GM19193 (cell line): ENCODE measurements around the gene PDCD4.

Experiments
- POLR2A ChIP-seq: IDR thresholded peaks from 4 replicates; pipeline ENCODE4 v1.6.1; 2011; ENCODE audit not compliant: insufficient read depth, insufficient read length; ENCODE audit errors: extremely low read depth

PDCD4 gene

GRCh38 chr10:110851020-110851612, 20.6 kb upstream of the PDCD4 start:
- no peak for TF ChIP-seq POLR2A

DNA sequence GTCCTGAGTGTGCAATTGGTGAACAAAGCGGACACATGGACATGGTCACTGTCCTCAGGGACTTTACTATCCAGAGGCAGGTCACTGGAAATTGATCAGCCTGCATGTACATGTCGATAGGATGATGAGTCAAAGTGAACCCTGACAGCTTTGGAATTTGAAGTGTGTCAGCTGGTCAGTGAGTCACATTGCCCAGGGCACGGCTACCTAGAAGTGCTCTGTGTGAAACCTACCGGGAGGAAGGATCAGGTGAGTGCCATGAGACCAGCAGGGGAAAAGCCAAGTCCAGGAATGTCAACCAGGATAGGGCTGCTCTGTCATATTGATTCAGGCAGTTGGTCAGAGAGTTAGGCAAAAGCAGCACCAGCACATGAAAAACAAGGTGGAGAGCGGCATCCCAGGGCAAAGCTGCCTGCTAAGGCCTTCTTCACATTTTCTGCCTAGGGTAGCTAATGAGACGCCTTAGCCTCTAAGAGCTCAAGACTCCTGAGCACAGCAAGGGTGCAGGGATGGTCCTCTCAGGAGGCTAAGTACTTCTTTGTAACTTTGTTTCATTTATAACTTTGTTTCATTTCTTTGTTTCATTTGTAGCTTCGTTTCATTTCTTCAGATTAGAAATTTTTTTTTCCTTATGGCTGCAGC, 19.4 kb upstream of the PDCD4 start:
- no peak for TF ChIP-seq POLR2A

DNA sequence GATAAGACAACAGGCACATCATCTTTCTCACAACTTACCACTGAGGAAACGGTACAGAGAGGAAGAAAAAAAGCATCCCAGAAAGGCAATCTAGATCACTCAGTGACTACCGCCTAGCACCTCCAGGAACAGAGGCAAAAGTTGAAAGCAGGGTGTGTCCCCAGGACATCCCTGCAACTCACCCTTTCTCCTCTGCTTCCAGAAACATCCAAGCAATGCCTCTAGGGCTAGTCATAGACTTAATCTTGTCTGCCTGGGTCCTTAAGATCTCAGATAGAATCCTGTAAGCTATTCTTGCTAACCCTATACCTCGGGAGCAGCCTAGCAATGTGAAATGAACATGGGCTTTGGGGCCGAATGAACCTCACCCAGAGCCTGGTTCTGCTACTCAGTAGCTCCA, 18.8 kb upstream of the PDCD4 start:
- no peak for TF ChIP-seq POLR2A

DNA sequence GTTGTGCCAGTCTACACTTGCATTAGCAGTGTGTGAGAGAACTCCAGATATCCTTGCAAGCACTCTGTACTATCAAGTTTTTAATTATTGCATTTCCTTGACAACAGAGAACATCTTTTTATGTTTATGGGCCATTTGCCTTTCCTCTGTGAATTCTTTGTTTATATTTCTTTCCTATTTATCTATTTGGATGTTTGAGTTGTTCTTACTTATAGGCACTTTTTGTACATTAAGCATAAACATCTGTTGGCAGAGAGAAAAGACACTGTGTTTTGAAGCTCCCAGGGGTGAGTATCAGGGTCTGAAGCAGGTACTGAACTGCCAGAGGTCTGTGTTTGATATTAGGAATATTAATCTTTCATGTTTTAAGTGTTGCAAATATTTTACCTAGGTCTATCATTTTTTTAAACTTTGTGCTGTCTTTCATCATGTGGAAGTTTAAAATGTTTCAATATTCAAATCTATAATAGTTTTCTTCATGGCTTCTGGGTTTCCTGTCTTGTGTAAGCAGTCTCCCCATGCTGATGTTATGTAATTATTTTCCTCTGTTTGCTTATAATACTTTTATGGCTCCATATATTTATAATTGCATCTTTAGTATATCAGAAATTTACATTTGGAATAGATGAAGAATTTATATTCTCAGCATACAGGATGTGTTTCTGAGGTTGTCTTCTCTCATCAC, 17.7 kb upstream of the PDCD4 start:
- no peak for TF ChIP-seq POLR2A

DNA sequence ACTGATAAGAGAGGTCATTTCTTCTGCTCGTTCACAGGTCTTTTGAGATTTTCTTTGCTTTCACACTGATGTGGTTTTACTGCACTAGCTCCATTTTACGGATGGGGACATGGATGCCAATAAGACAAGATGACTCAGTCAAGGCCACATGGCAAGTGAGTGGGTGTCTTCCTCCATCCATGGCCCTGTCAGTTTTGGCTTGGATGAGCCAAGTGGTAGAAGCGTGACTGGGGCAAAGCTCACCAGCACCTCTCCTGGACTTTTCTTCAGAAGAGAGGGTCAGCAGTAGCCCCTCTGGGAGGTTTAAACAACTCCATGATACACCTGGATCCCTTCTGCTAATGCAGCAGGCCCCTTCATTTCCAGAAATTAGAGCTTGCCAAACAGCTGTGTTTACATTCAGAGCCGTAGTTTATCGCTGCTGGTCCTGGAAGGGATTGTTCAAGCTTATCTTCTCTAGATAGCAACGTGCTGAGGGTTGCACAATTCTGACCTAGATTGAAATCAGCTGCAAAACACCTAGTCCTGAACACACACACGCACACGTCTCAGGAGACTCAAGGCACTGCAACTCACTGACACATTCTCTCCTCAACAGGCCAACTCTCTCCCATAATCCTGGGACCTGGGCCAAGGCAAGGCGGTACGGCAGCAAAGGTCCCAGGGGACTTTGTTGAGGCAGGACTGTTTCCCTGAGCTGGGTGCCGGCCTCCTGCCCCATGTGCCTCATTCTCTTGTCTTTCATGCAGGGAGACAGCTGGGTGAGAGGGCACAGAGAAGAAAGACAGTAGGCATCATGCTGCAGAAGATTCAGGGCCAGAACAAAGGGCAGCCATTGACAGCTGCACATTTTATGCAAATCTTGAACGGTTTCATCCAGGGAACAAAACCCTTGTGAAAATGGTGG, 14.2 kb upstream of the PDCD4 start:
- TF ChIP-seq POLR2A: no peak

GRCh38 chr10:110858297-110858934, 13.3 kb upstream of the PDCD4 start:
- TF ChIP-seq POLR2A: no peak

- no peak for TF ChIP-seq POLR2A
Observed at GRCh38 chr10:110859206-110859972, 12.3 kb upstream of the PDCD4 start.

DNA sequence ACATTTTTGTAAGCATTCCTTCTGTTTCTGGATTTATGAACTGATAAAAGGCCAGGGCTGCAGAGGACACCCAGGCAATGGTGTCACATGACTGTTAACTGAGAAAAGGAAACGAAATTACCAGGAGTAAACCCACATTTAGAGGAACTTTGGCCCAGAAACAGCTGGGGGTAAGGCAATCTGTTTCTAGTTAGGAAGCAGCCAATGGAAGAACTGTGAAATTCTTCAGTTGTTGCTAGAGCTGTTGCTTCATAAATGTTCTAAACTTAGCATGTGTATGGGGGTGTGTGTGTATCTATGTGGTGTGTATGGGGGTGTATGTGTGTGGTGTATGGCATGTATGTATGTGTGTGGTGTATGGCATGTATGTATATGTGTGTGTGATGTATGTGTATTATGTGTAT, 11.8 kb upstream of the PDCD4 start:
- no peak for TF ChIP-seq POLR2A

- peak; percentile 53 for TF ChIP-seq POLR2A
Observed at GRCh38 chr10:110860576-110861241, 11.0 kb upstream of the PDCD4 start.

GRCh38 chr10:110861476-110861875, 10.3 kb upstream of the PDCD4 start:
- no peak for TF ChIP-seq POLR2A

DNA sequence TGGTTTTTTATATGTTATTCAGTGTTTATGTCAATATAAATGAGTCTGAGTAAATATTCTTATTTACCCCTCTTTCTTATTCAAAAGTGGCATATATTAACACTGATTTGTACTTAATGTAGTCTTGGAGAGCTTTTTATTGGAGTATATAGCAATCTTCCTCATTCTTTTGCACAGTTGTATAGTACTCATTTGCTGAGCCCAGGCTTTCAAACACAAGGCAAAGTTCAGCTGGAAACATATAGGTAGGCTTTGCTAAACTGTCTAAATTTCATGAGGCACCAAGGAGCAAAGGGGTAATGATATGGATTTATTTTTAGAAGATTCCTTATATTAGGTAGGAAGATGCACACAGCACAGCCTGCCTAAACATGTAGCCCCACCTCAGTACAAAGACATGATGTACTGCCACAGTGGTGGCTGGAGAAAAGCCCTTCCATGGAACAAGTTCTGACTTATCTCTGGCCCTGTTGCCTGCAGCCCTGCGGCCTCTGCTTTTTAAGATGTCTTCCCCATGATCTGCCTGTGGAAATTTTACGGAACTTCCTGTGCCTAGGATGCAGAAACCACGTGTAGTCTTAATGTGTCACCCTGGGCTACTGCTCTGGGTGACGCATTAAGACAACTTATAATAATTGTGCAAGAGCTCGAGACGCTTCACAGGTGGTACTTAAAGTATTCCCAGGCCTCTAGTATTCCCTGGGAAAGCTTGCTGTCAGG, 9.6 kb upstream of the PDCD4 start:
- TF ChIP-seq POLR2A: no peak

- TF ChIP-seq POLR2A: no peak
Observed at GRCh38 chr10:110862961-110863360, 8.8 kb upstream of the PDCD4 start.

GRCh38 chr10:110863361-110863760, 8.4 kb upstream of the PDCD4 start:
- no peak for TF ChIP-seq POLR2A
